ENCODE data around the gene PPP1R14B.
A peak's percentile ranks its signal among the peaks of the same experiment; 100 is the strongest.

The PPP1R14B gene

GRCh38 chr11:64281957-64282770 is 35.4 kb upstream of the PPP1R14B start:
- DNase-seq = no peak

- no peak for DNase-seq
These were observed 31.9 kb upstream of the PPP1R14B start for GRCh38 chr11:64278576-64279190.

GRCh38 chr11:64276653-64277431 is 30.1 kb upstream of the PPP1R14B start:
- DNase-seq = no peak

GRCh38 chr11:64275841-64276240 is 29.1 kb upstream of the PPP1R14B start:
- DNase-seq = no peak

GRCh38 chr11:64275031-64275800 is 28.5 kb upstream of the PPP1R14B start:
- no peak for DNase-seq

- peak; percentile 99 for DNase-seq
These were observed 22.9 kb upstream of the PPP1R14B start for GRCh38 chr11:64269540-64270220.

GRCh38 chr11:64268893-64269539 is 22.3 kb upstream of the PPP1R14B start:
- DNase-seq = no peak

GRCh38 chr11:64268025-64268892 is 21.5 kb upstream of the PPP1R14B start:
- no peak for DNase-seq

- no peak for DNase-seq
These were observed 20.6 kb upstream of the PPP1R14B start for GRCh38 chr11:64267207-64267945.

- DNase-seq = no peak
These were observed 19.6 kb upstream of the PPP1R14B start for GRCh38 chr11:64266339-64266738.

- DNase-seq = no peak
These were observed 18.7 kb upstream of the PPP1R14B start for GRCh38 chr11:64265176-64266160.

- DNase-seq = no peak
These were observed 17.7 kb upstream of the PPP1R14B start for GRCh38 chr11:64264371-64264852.

GRCh38 chr11:64263947-64264317 is 17.2 kb upstream of the PPP1R14B start:
- no peak for DNase-seq

- no peak for DNase-seq
These were observed 16.5 kb upstream of the PPP1R14B start for GRCh38 chr11:64263021-64263946.

GRCh38 chr11:64262271-64263002 is 15.7 kb upstream of the PPP1R14B start:
- no peak for DNase-seq

GRCh38 chr11:64261556-64262080 is 14.9 kb upstream of the PPP1R14B start:
- no peak for DNase-seq
